K562 (cell line): ENCODE data around the gene TEX54. TPM values are rescaled to one million over a fixed set of nuclear protein-coding genes. Genes with fewer than 3 reads are reported as not detected.

Source experiments
- CREB1 ChIP-seq, 2 experiments: sonication (generic) in 1 of 2; formaldehyde crosslinking in 1 of 2; IDR thresholded peaks; 2 replicates each; pipeline versions ENCODE4 v1.6.1 to v1.8.0; 2012 to 2022; ENCODE audit warnings: inconsistent platforms in 1 of 2, mild to moderate bottlenecking in 1 of 2, missing genetic modification reagents in 1 of 2, moderate library complexity in 1 of 2
- ERF ChIP-seq: fragments of 450-650 bp; formaldehyde crosslinking; IDR thresholded peaks from 2 replicates; pipeline ENCODE4 v1.4.0; 2020; ENCODE audit warnings: mild to moderate bottlenecking, mixed read lengths
- FOS ChIP-seq: IDR thresholded peaks from 3 replicates; pipeline ENCODE4 v1.6.1; 2011; ENCODE audit not compliant: insufficient read length; ENCODE audit errors: extremely low read depth
- FOSL1 ChIP-seq: fragments of 200-800 bp; sonication (Bioruptor generic); conservative IDR thresholded peaks from 2 replicates; pipeline ENCODE4 v1.6.1; 2016; ENCODE audit warnings: missing genetic modification characterization, missing compliant biosample characterization
- FUS ChIP-seq: fragments of 200-400 bp; formaldehyde crosslinking; optimal IDR thresholded peaks from 2 replicates; pipeline ENCODE3; 2017; ENCODE audit warnings: low read depth, low read length
- HIVEP1 ChIP-seq: fragments of 250-450 bp; sonication (Bioruptor Pico); IDR thresholded peaks from 2 replicates; pipeline ENCODE4 v1.4.0; 2020; ENCODE audit warnings: mild to moderate bottlenecking
- PHF20 ChIP-seq: fragments of 450-650 bp; IDR thresholded peaks from 2 replicates; pipeline ENCODE4 v1.6.1; 2018; ENCODE audit not compliant: partially characterized antibody
- POU5F1 ChIP-seq: fragments of 150-350 bp; IDR thresholded peaks from 2 replicates; pipeline ENCODE4 v1.6.1; 2014; ENCODE audit warnings: borderline replicate concordance, low read length, low read depth, mild to moderate bottlenecking; ENCODE audit not compliant: partially characterized antibody
- PRPF4 ChIP-seq: fragments of 200-400 bp; formaldehyde crosslinking; IDR thresholded peaks from one replicate; pipeline ENCODE4 v1.6.1; 2017; ENCODE audit warnings: low read length, low read depth, mild to moderate bottlenecking; ENCODE audit not compliant: insufficient read depth, poor library complexity, severe bottlenecking
- PURB ChIP-seq: sonication (generic); formaldehyde crosslinking; IDR thresholded peaks from 2 replicates; pipeline ENCODE4 v1.9.0; 2021; ENCODE audit warnings: low read depth, mild to moderate bottlenecking, missing genetic modification reagents
- RNF2 ChIP-seq: sonication (generic); IDR thresholded peaks from 2 replicates; pipeline ENCODE4 v1.6.1; 2016
- SIX5 ChIP-seq, 2 experiments: IDR thresholded peaks; 2 replicates each; pipeline ENCODE4 v1.6.1; 2011; ENCODE audit warnings: low read length in 2 of 2, borderline replicate concordance in 1 of 2, low read depth in 1 of 2, mild to moderate bottlenecking in 1 of 2, moderate library complexity in 1 of 2; ENCODE audit not compliant: insufficient read depth in 1 of 2
- SMC3 ChIP-seq: conservative IDR thresholded peaks from 2 replicates; pipeline ENCODE4 v1.6.1; 2011; ENCODE audit warnings: low read depth, low read length, improper control_type of control experiment; ENCODE audit not compliant: insufficient read depth
- U2AF2 ChIP-seq: fragments of 200-400 bp; formaldehyde crosslinking; optimal IDR thresholded peaks from 2 replicates; pipeline ENCODE3; 2017; ENCODE audit warnings: low read depth, mild to moderate bottlenecking, low read length
- XRCC5 ChIP-seq: fragments of 200-400 bp; formaldehyde crosslinking; IDR thresholded peaks from 2 replicates; pipeline ENCODE4 v1.6.1; 2017; ENCODE audit warnings: low read depth, mild to moderate bottlenecking, low read length
- ZBTB17 ChIP-seq: fragments of 450-650 bp; formaldehyde crosslinking; IDR thresholded peaks from 2 replicates; pipeline ENCODE4 v1.4.0; 2020; ENCODE audit warnings: mild to moderate bottlenecking
- ZKSCAN8 ChIP-seq: fragments of 200-800 bp; sonication (Bioruptor generic); IDR thresholded peaks from 2 replicates; pipeline ENCODE4 v1.6.1; 2016; ENCODE audit warnings: missing genetic modification characterization, missing compliant biosample characterization
- ZNF316 ChIP-seq: fragments of 450-650 bp; IDR thresholded peaks from 2 replicates; pipeline ENCODE4 v1.6.1; 2016
- ZNF354B ChIP-seq: fragments of 250-450 bp; sonication (Bioruptor Pico); IDR thresholded peaks from 2 replicates; pipeline ENCODE4 v1.4.0; 2020
- ZNF785 ChIP-seq: fragments of 250-450 bp; sonication (Bioruptor Pico); IDR thresholded peaks from 2 replicates; pipeline ENCODE4 v1.4.0; 2020; ENCODE audit warnings: mild to moderate bottlenecking
- polyA plus RNA-seq, 8 experiments: library from polyadenylated mRNA; depleted of rRNA in 4 of 8; stranded (reverse) in 5 of 8; unstranded in 3 of 8; fragments of >200 nt; fragmentation: Nextera tagmentation in 2 of 8; fragmentation: Illumina TruSeq in 1 of 8; extraction: Ambion mirVana in 2 of 8; extraction: Trizol in 1 of 8; gene quantifications; 2 replicates each; pipeline versions ENCODE4 v1.2.1 to v1.2.3, GENCODE V29; 2011 to 2014; ENCODE audit warnings: inconsistent platforms in 1 of 8, missing spikeins in 1 of 8
- total RNA-seq, 7 experiments: library from RNA; depleted of rRNA in 6 of 7; stranded (reverse); fragments of >200 nt in 6 of 7; fragmentation: Illumina TruSeq in 2 of 7; extraction: Trizol in 2 of 7; gene quantifications; 2 replicates each; pipeline versions ENCODE4 v1.2.1 to v1.2.3, GENCODE V29; 2011 to 2021; ENCODE audit warnings: low replicate concordance in 1 of 7
- TF ChIP-seq, protein P1 (sequence below): fragments of 450-650 bp; IDR thresholded peaks from 2 replicates; pipeline ENCODE4 v1.6.1; 2016
- TF ChIP-seq, protein P2 (sequence below): sonication (generic); formaldehyde crosslinking; IDR thresholded peaks from 2 replicates; pipeline ENCODE4 v1.8.0; 2022; ENCODE audit warnings: missing genetic modification reagents, mild to moderate bottlenecking, borderline replicate concordance
- TF ChIP-seq, protein P3 (sequence below): IDR thresholded peaks from 3 replicates; pipeline ENCODE4 v1.6.1; 2011; ENCODE audit warnings: borderline replicate concordance, mild to moderate bottlenecking; ENCODE audit not compliant: insufficient read length, insufficient read depth
- TF ChIP-seq, protein P4 (sequence below): fragments of 250-450 bp; sonication (Bioruptor Pico); IDR thresholded peaks from 2 replicates; pipeline ENCODE4 v1.8.0; 2021; ENCODE audit warnings: borderline replicate concordance, mild to moderate bottlenecking, moderate library complexity; ENCODE audit not compliant: poor library complexity, severe bottlenecking

TEX54 gene
- total and polyA plus RNA-seq, 9 of the 15 experiments (the other 6 are each of a cell fraction or from before 2014, with no cell fraction given): not detected

DNA sequence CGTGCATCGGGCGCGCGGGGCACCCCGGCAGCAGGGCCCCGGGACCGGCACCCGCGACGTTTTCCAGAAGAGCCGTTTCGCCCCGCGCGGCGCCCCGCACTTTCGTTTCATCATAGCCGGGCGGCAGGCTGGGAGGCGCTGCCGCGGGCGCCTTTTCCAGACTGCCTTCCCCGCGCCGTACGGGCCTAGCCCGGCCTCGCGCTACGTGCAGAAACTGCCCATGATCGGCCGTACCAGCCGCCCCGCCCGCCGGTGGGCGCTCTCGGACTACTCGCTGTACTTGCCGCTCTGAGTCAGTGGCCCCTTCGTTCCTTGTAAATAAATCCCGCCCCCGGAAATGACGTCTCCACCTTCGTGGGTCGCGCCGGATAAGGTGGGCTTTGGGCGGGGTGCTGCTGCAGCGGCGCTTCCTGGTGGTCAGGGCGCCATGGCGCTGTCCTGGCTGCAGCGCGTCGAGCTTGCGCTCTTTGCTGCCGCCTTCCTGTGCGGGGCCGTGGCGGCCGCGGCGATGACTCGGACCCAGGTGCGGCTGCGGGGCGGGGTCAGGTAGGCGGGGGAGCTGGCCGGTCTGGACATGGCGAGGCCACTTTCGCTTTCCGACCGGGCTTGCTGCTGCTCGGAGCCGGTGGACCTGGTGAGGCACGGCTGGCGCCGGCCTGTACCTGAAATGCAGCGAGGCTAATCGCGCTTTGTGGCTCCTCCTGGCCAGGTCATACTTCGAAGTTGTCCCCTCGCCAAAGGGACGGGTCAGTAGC, 45.5 kb downstream of the TEX54 start, which contains the start of gene TMEM179B (continued):
- peak; percentile 29 for TF ChIP-seq PRPF4
- TF ChIP-seq ZNF354B (CRISPR knock-in tag): no peak
- peak; percentile 78; the same call in 1 of the 2 replicates for TF ChIP-seq ERF (CRISPR knock-in tag)
- TF ChIP-seq ZBTB17 (CRISPR knock-in tag): peak; percentile 83
- TF ChIP-seq, protein P1, sequence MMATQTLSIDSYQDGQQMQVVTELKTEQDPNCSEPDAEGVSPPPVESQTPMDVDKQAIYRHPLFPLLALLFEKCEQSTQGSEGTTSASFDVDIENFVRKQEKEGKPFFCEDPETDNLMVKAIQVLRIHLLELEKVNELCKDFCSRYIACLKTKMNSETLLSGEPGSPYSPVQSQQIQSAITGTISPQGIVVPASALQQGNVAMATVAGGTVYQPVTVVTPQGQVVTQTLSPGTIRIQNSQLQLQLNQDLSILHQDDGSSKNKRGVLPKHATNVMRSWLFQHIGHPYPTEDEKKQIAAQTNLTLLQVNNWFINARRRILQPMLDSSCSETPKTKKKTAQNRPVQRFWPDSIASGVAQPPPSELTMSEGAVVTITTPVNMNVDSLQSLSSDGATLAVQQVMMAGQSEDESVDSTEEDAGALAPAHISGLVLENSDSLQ: peak; percentile 25; the same call in 1 of the 2 replicates
- TF ChIP-seq POU5F1: no peak
- peak; percentile 78; the same call in 1 of the 2 replicates for TF ChIP-seq PURB (CRISPR knock-in tag)
- TF ChIP-seq PHF20: peak; percentile 87
- TF ChIP-seq HIVEP1 (CRISPR knock-in tag): no peak
- TF ChIP-seq ZKSCAN8 (CRISPR knock-in tag): no peak
- TF ChIP-seq, protein P2, sequence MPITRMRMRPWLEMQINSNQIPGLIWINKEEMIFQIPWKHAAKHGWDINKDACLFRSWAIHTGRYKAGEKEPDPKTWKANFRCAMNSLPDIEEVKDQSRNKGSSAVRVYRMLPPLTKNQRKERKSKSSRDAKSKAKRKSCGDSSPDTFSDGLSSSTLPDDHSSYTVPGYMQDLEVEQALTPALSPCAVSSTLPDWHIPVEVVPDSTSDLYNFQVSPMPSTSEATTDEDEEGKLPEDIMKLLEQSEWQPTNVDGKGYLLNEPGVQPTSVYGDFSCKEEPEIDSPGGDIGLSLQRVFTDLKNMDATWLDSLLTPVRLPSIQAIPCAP (CRISPR knock-in tag): peak; percentile 92
- 0 out of 2 replicates have a peak, but pooled peaks have one; percentile 19 for TF ChIP-seq XRCC5
- no peak for TF ChIP-seq U2AF2
- peak; percentile 94 for TF ChIP-seq CREB1 (IDR thresholded peaks at IDR 0.05)
- peak; percentile 97 for TF ChIP-seq CREB1 (CRISPR knock-in tag; IDR thresholded peaks at IDR 0.05)
- TF ChIP-seq FUS: no peak
- peak; percentile 35; the same call in 1 of the 2 replicates for TF ChIP-seq SMC3
- TF ChIP-seq RNF2: peak; percentile 51
- TF ChIP-seq ZNF785 (CRISPR knock-in tag): no peak
- peak; percentile 62 for TF ChIP-seq FOSL1 (tag)
- TF ChIP-seq ZNF316: peak; percentile 45; the same call in 1 of the 2 replicates
- no peak for TF ChIP-seq FOS
- TF ChIP-seq, protein P3, sequence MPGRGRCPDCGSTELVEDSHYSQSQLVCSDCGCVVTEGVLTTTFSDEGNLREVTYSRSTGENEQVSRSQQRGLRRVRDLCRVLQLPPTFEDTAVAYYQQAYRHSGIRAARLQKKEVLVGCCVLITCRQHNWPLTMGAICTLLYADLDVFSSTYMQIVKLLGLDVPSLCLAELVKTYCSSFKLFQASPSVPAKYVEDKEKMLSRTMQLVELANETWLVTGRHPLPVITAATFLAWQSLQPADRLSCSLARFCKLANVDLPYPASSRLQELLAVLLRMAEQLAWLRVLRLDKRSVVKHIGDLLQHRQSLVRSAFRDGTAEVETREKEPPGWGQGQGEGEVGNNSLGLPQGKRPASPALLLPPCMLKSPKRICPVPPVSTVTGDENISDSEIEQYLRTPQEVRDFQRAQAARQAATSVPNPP: no peak
- TF ChIP-seq SIX5 (IDR thresholded peaks at IDR 0.05; ENCODE audit: borderline replicate concordance in 1 of 2, insufficient read depth in 1 of 2, low read depth in 1 of 2, low read length in 2 of 2): no peak
- TF ChIP-seq, protein P4, sequence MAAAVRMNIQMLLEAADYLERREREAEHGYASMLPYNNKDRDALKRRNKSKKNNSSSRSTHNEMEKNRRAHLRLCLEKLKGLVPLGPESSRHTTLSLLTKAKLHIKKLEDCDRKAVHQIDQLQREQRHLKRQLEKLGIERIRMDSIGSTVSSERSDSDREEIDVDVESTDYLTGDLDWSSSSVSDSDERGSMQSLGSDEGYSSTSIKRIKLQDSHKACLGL: peak; percentile 22
